Panc1 (cell line): ENCODE results near the gene SCEL. TPM values are rescaled to one million over a fixed set of nuclear protein-coding genes. Genes with fewer than 3 reads are reported as not detected.

Source experiments
- ATAC-seq: fragments of 200-7000 bp; cut with Tn5 transposase; 2 replicates; pipeline ENCODE4 v1.9.1; 2020; ENCODE audit warnings: mild to moderate bottlenecking, moderate library complexity
- BruUV-seq: library from RNA; stranded (reverse); fragments of 400-500 nt; replicated peaks from 2 replicates; lab custom pipeline; 2021; lab: Mats Ljungman, UMichigan
- CTCF ChIA-PET: fragments of 300-600 bp; sonication (Branson Sonifier 250); formaldehyde crosslinking; loops from one replicate; lab custom pipeline; 2022; ENCODE audit warnings: antibody characterized with exemption; lab: Charles Lee
- POLR2A ChIA-PET: fragments of 300-600 bp; sonication (Branson Sonifier 250); formaldehyde crosslinking; loops from one replicate; lab custom pipeline; 2022; ENCODE audit warnings: antibody characterized with exemption; lab: Charles Lee
- DNase-seq: peaks from one replicate; pipeline ENCODE4 v3.0.0-alpha.2; 2010; ENCODE audit warnings: low read depth, low spot score
- H3K27ac ChIP-seq: 2 replicates; pipeline ENCODE4 v1.5.1; 2011; ENCODE audit warnings: mild to moderate bottlenecking, low read length, inconsistent platforms
- H3K27me3 ChIP-seq: fragments of 200-500 bp; sonication (Bioruptor generic); 2 replicates; pipeline ENCODE4 v1.6.0; 2014; ENCODE audit warnings: low read length, inconsistent platforms; ENCODE audit not compliant: control insufficient read depth, insufficient read depth
- H3K36me3 ChIP-seq: fragments of 200-500 bp; sonication (Bioruptor generic); 2 replicates; pipeline ENCODE4 v1.5.1; 2014; ENCODE audit warnings: inconsistent platforms, mild to moderate bottlenecking, low read length, moderate library complexity; ENCODE audit not compliant: control insufficient read depth, insufficient read depth
- H3K4me1 ChIP-seq: 2 replicates; pipeline ENCODE4 v1.5.1; 2011; ENCODE audit warnings: inconsistent platforms, mild to moderate bottlenecking, low read length, moderate library complexity; ENCODE audit not compliant: control insufficient read depth, insufficient read depth
- H3K4me3 ChIP-seq, 2 experiments: 2 replicates each; pipeline ENCODE4 v1.5.1; 2011 to 2012; ENCODE audit warnings: low read depth in 2 of 2, low read length in 2 of 2, mild to moderate bottlenecking in 2 of 2, inconsistent platforms in 1 of 2, moderate library complexity in 1 of 2
- H3K9me3 ChIP-seq: fragments of 200-500 bp; sonication (Bioruptor generic); 2 replicates; pipeline ENCODE4 v1.5.1; 2014; ENCODE audit warnings: low read depth, mild to moderate bottlenecking, inconsistent platforms, low read length, moderate library complexity; ENCODE audit not compliant: control insufficient read depth, insufficient read depth
- CTCF ChIP-seq: fragments of 450-650 bp; IDR thresholded peaks from 2 replicates; pipeline ENCODE4 v1.5.1; 2017; ENCODE audit warnings: mild to moderate bottlenecking
- POLR2AphosphoS5 ChIP-seq: IDR thresholded peaks from 2 replicates; pipeline ENCODE4 v1.6.1; 2012; ENCODE audit warnings: mild to moderate bottlenecking, low read depth, low read length, moderate library complexity
- REST ChIP-seq, 2 experiments: IDR thresholded peaks; 2 replicates each; pipeline ENCODE4 v1.6.1; 2011 to 2012; ENCODE audit warnings: low read depth in 2 of 2, control low read depth in 1 of 2, low read length in 1 of 2, mild to moderate bottlenecking in 1 of 2, moderate library complexity in 1 of 2; ENCODE audit not compliant: insufficient read depth in 1 of 2
- SIN3A ChIP-seq: IDR thresholded peaks from 2 replicates; pipeline ENCODE4 v1.6.1; 2012; ENCODE audit warnings: low read depth, mild to moderate bottlenecking, low read length, moderate library complexity, borderline replicate concordance; ENCODE audit not compliant: insufficient read depth
- TCF7L2 ChIP-seq: IDR thresholded peaks from 2 replicates; pipeline ENCODE4 v1.6.1; 2011; ENCODE audit warnings: mild to moderate bottlenecking, low read depth, low read length, inconsistent platforms
- in situ Hi-C: cut with HindIII; loops from 2 replicates; pipeline ENCODE4 v1.10.0; 2016; ENCODE audit warnings: low sequenced_read_pairs, low pct_unique_long_range_greater_than_20kb
- intact Hi-C: fragments of 100-400 bp; cut with micrococcal nuclease; formaldehyde crosslinking; loops from one replicate; pipeline ENCODE4 v1.10.0; 2022; ENCODE audit not compliant: unreplicated experiment
- total RNA-seq: library from RNA; stranded (reverse); gene quantifications from one replicate; pipeline ENCODE4 v1.2.1, GENCODE V29; 2021; ENCODE audit not compliant: unreplicated experiment

SCEL gene
- total RNA-seq, 1 experiment from 2014 or later = not detected

DNA sequence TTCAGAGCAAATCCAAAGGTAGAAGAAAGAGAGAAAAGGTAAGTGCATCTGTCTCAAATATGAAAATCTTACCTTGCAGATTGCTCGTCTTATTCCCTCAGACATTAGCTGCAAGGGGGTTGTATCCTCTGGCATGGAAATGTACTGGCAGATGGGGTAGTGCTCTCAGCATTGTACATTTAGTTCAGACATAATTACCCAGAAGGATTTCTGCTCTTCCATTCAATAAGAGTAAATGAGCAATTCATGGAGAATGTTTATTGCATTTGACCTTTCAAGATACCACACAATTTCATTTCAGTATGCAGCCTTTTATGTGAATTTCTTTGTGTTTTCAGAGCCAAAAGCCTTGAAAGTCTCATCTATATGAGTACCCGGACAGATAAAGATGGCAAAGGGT, 63.8 kb downstream of the SCEL start:
- intact Hi-C loops (no loop called here), in situ Hi-C loops (no loop called here)
- no peaks in the 10 kb centered on the region for H3K9me3 ChIP-seq
- TF ChIP-seq TCF7L2 = no peak
- no peak for TF ChIP-seq REST (IDR thresholded peaks at IDR 0.05; ENCODE audit: insufficient read depth in 1 of 2, low read depth in 2 of 2, low read length in 1 of 2)
- TF ChIP-seq SIN3A = no peak
- no peak for TF ChIP-seq POLR2AphosphoS5
- TF ChIP-seq CTCF = no peak
- ATAC-seq (no peak), DNase-seq (no peak)
- H3K36me3 ChIP-seq = no peaks in the 10 kb centered on the region
- H3K27me3 ChIP-seq = no peaks in the 10 kb centered on the region
- POLR2A ChIA-PET = no interaction called here
- CTCF ChIA-PET = no interaction called here
- H3K4me1 ChIP-seq = no peaks in the 10 kb centered on the region
- no TSS peak for BruUV-seq
- H3K27ac ChIP-seq = no peak overlapping the region
- H3K4me3 ChIP-seq = no peak overlapping the region

GRCh38 chr13:77600701-77601100, 65.2 kb downstream of the SCEL start:
- Histone ChIP-seq H3K27ac (no peak overlapping the region), H3K9me3 (no peaks in the 10 kb centered on the region), H3K27me3 (no peaks in the 10 kb centered on the region), H3K4me3 (no peak overlapping the region), H3K4me1 (no peaks in the 10 kb centered on the region), H3K36me3 (no peaks in the 10 kb centered on the region)
- CTCF ChIA-PET = no interaction called here
- no peak for DNase-seq
- no peak for ATAC-seq
- POLR2A ChIA-PET = interaction anchor here (0.6 kb wide), 1 partner anchor 567 kb away, joined by 10 read pairs; no protein-coding TSS in a partner anchor
- intact Hi-C loops = no loop called here
- no TSS peak for BruUV-seq
- in situ Hi-C loops = no loop called here
- TF ChIP-seq TCF7L2 = no peak
- no peak for TF ChIP-seq CTCF
- no peak for TF ChIP-seq SIN3A
- no peak for TF ChIP-seq POLR2AphosphoS5
- no peak for TF ChIP-seq REST (IDR thresholded peaks at IDR 0.05; ENCODE audit: insufficient read depth in 1 of 2, low read depth in 2 of 2, low read length in 1 of 2)
